ENCODE data around the gene NUP160. TPM values are rescaled to one million over a fixed set of nuclear protein-coding genes. Genes with fewer than 3 reads are reported as not detected.

The NUP160 gene
- total and polyA plus RNA-seq, 2 of the 4 experiments (the other 2 are of a cell fraction), result 12.5 to 35.0 TPM

DNA sequence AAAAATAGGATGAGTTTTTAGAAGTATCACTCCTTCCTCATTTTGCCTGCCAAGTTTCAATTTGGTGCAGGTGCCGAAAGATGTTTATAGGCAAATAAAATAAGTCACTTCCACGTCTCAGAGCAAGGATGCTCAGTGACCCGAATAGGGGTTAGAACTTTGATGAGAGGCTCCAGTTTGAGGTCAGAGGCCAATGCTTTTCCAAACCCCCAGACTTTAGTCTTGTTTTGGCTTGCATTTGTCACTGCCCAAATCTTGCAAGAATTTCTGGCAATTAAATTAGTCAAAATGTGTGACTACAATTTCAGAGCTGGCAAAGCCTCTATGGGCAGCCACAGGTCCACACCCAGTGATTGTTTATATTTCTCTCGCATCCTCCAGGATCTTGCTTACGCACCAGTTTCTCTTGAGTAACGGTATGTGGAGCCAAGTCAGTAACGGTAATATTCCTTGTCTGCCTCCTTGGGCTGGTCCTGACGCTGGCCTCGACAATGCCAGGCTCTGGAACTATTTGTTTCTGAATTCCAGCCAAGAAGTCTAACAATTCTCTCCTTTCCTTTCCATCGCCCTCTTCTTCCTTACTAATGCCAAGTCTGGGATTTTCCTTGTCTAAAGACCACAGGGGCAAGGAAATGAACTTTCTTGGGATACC, 9.9 kb upstream of the NUP160 start:
- Histone ChIP-seq H4K20me1 (ENCODE audit: insufficient read depth, low read length) (no peaks in the 10 kb centered on the region), H3K4me2 (ENCODE audit: low read depth, low read length) (no peak overlapping the region), H3K14ac (replicated peaks; ENCODE audit: low read depth, low read length) (no peak overlapping the region), H3K23ac (ENCODE audit: low read depth, low read length) (no peak overlapping the region; the same call in 1 of the 2 replicates), H2AK9ac (replicated peaks; ENCODE audit: low read depth, low read length, poor library complexity) (no peak overlapping the region), H2BK5ac (ENCODE audit: low read depth, low read length, poor library complexity, severe bottlenecking) (no peak overlapping the region), H3K56ac (ENCODE audit: extremely low read depth, insufficient read depth, low read length) (no peak overlapping the region), H4K91ac (ENCODE audit: insufficient read depth, low read depth, low read length) (0 out of 2 replicates have a peak overlapping the region, but pooled peaks have one; percentile 68), H3K18ac (ENCODE audit: low read depth, low read length) (peak overlapping the region; percentile 16; the same call in 1 of the 2 replicates), H2BK120ac (ENCODE audit: low read depth, low read length) (peak overlapping the region; percentile 43), H3K9ac (ENCODE audit: low read depth, low read length) (no peak overlapping the region), H3K4me3 (ENCODE audit: insufficient read depth, low read depth, low read length) (no peak overlapping the region), H2AFZ (replicated peaks; ENCODE audit: low read length, poor library complexity) (peak overlapping the region; percentile 76), H3K4ac (ENCODE audit: low read depth, low read length) (peak overlapping the region; percentile 60; the same call in 1 of the 2 replicates), H2BK20ac (ENCODE audit: low read depth, low read length) (peak overlapping the region; percentile 66; the same call in 1 of the 2 replicates), H3K9me1 (ENCODE audit: insufficient read depth, low read length) (peaks cover 3% of the 10 kb centered on the region; the same call in 1 of the 2 replicates), H3K27ac (ENCODE audit: insufficient read depth, low read length) (no peak overlapping the region), H4K8ac (ENCODE audit: low read depth in 2 of 2, low read length in 2 of 2) (peak overlapping the region in 1 of 2 experiments; percentile 71; a peak in 2 of 4 replicates), H3K4me1 (ENCODE audit: control insufficient read depth, insufficient read depth, low read length) (peaks cover 2% of the 10 kb centered on the region; the same call in 1 of the 2 replicates), H2BK15ac (ENCODE audit: low read depth, low read length) (peak overlapping the region; percentile 0; the same call in 1 of the 3 replicates), H3K27me3 (ENCODE audit: control insufficient read depth, insufficient read depth, low read length) (no peaks in the 10 kb centered on the region), H4K5ac (ENCODE audit: low read depth, low read length) (no peak overlapping the region), H2AK5ac (ENCODE audit: low read depth, low read length) (no peak overlapping the region; the same call in 1 of the 2 replicates), H3K36me3 (ENCODE audit: control insufficient read depth, insufficient read depth, low read length) (no peaks in the 10 kb centered on the region), H3K9me3 (ENCODE audit: control insufficient read depth, insufficient read depth, low read length) (no peaks in the 10 kb centered on the region), H3K79me1 (ENCODE audit: low read depth in 1 of 2, low read length in 2 of 2) (no peaks in the 10 kb centered on the region)
- in situ Hi-C loops (cut with MboI; ENCODE audit: low sequenced_read_pairs) (loop anchor here (10.0 kb wide), 1 partner anchor 247 kb away; no protein-coding TSS in a partner anchor), intact Hi-C loops (cut with micrococcal nuclease) (loop anchor here (1.0 kb wide), 1 partner anchor 252 kb away; no protein-coding TSS in a partner anchor), dilution Hi-C loops (cut with HindIII; ENCODE audit: low sequenced_read_pairs, unreplicated experiment) (no loop called here)
- ChIA-PET POLR2A (ENCODE audit: unreplicated experiment) (no interaction called here), CTCF (no interaction called here)
- 47% methylated on average over 6 of the region's 10 CpGs; no CpG with 5 or more reads in 1 of the 2 experiments for whole genome bisulfite sequencing, 2 experiments (ENCODE audit: extremely low coverage in 2 of 2, insufficient read length in 1 of 2)
- BruUV-seq (replicated peaks), result no TSS peak
- ATAC-seq (ENCODE audit: low read depth) (peak; percentile 56; the same call in 1 of the 2 replicates), DNase-seq (peak; percentile 72)
- no peak for TF ChIP-seq RAD21 (IDR thresholded peaks at IDR 0.05; ENCODE audit: low read length)
- 0 out of 2 replicates have a peak, but pooled peaks have one; percentile 30 for TF ChIP-seq MAFK (IDR thresholded peaks at IDR 0.05; ENCODE audit: low read depth, low read length)
- TF ChIP-seq MAZ (IDR thresholded peaks at IDR 0.05; ENCODE audit: borderline replicate concordance, low read depth, low read length), result no peak
